IMR-90 (cell line): Measurements from ENCODE around the gene SEMA4F. TPM values are rescaled to one million over a fixed set of nuclear protein-coding genes. Genes with fewer than 3 reads are reported as not detected.

Source experiments
- ATAC-seq: fragments of 200-7000 bp; cut with Tn5 transposase; 2 replicates; pipeline ENCODE4 v1.9.1; 2020; ENCODE audit warnings: low read depth, mild to moderate bottlenecking, moderate library complexity
- BruUV-seq: library from RNA; stranded (reverse); fragments of 400-500 nt; replicated peaks from 2 replicates; lab custom pipeline; 2021; lab: Mats Ljungman, UMichigan
- CTCF ChIA-PET: fragments of 300-600 bp; formaldehyde crosslinking; extraction: SDS; loops from one replicate; lab custom pipeline; 2021; ENCODE audit warnings: antibody characterized with exemption; lab: Yijun Ruan, JAX
- POLR2A ChIA-PET: fragments of 300-600 bp; sonication (Branson Sonifier 250); formaldehyde crosslinking; loops from one replicate; lab custom pipeline; 2022; ENCODE audit warnings: antibody characterized with exemption; ENCODE audit not compliant: unreplicated experiment; lab: Charles Lee
- DNase-seq: peaks from one replicate; pipeline ENCODE4 v3.0.0; 2013
- H2AFZ ChIP-seq: replicated peaks from 2 replicates; pipeline ENCODE3; 2013; ENCODE audit warnings: low read length, mild to moderate bottlenecking; ENCODE audit not compliant: poor library complexity
- H2AK5ac ChIP-seq: 2 replicates; pipeline ENCODE4 v1.6.1; 2013; ENCODE audit warnings: low read depth, low read length, inconsistent platforms
- H2AK9ac ChIP-seq: replicated peaks from 2 replicates; pipeline ENCODE3; 2013; ENCODE audit warnings: mild to moderate bottlenecking, low read depth, low read length, moderate library complexity; ENCODE audit not compliant: poor library complexity
- H2BK120ac ChIP-seq: 2 replicates; pipeline ENCODE4 v1.6.1; 2013; ENCODE audit warnings: low read depth, low read length, inconsistent platforms
- H2BK15ac ChIP-seq: 3 replicates; pipeline ENCODE4 v1.6.1; 2013; ENCODE audit warnings: low read depth, low read length, inconsistent platforms
- H2BK20ac ChIP-seq: 2 replicates; pipeline ENCODE4 v1.6.1; 2013; ENCODE audit warnings: low read depth, mild to moderate bottlenecking, inconsistent platforms, low read length, moderate library complexity
- H2BK5ac ChIP-seq: 2 replicates; pipeline ENCODE4 v1.6.1; 2013; ENCODE audit warnings: mild to moderate bottlenecking, low read depth, low read length, inconsistent platforms; ENCODE audit not compliant: poor library complexity, severe bottlenecking
- H3K14ac ChIP-seq: replicated peaks from 2 replicates; pipeline ENCODE4 v1.6.1; 2013; ENCODE audit warnings: low read depth, low read length, inconsistent platforms
- H3K18ac ChIP-seq: 2 replicates; pipeline ENCODE4 v1.6.1; 2013; ENCODE audit warnings: low read depth, low read length, control low read depth
- H3K23ac ChIP-seq: 2 replicates; pipeline ENCODE4 v1.6.1; 2013; ENCODE audit warnings: low read depth, low read length, inconsistent platforms
- H3K27ac ChIP-seq: 2 replicates; pipeline ENCODE4 v1.5.1; 2013; ENCODE audit warnings: mild to moderate bottlenecking, control low read depth, low read length; ENCODE audit not compliant: insufficient read depth
- H3K27me3 ChIP-seq: 2 replicates; pipeline ENCODE4 v1.6.1; 2013; ENCODE audit warnings: low read length; ENCODE audit not compliant: control insufficient read depth, insufficient read depth
- H3K36me3 ChIP-seq: 2 replicates; pipeline ENCODE4 v1.6.1; 2013; ENCODE audit warnings: low read length, mixed read lengths; ENCODE audit not compliant: control insufficient read depth, insufficient read depth
- H3K4ac ChIP-seq: 2 replicates; pipeline ENCODE4 v1.6.1; 2013; ENCODE audit warnings: low read depth, low read length, inconsistent platforms
- H3K4me1 ChIP-seq: 2 replicates; pipeline ENCODE4 v1.6.1; 2013; ENCODE audit warnings: low read length, mixed read lengths; ENCODE audit not compliant: control insufficient read depth, insufficient read depth
- H3K4me2 ChIP-seq: 2 replicates; pipeline ENCODE4 v1.6.1; 2013; ENCODE audit warnings: low read depth, mild to moderate bottlenecking, control low read depth, low read length, moderate library complexity
- H3K4me3 ChIP-seq: 2 replicates; pipeline ENCODE4 v1.5.1; 2013; ENCODE audit warnings: low read depth, mild to moderate bottlenecking, control low read depth, low read length, moderate library complexity; ENCODE audit not compliant: insufficient read depth
- H3K56ac ChIP-seq: 2 replicates; pipeline ENCODE4 v1.6.1; 2013; ENCODE audit warnings: low read length, inconsistent platforms; ENCODE audit not compliant: insufficient read depth; ENCODE audit errors: extremely low read depth
- H3K79me1 ChIP-seq, 2 experiments: 2 replicates each; pipeline ENCODE4 v1.6.1; 2013; ENCODE audit warnings: low read length in 2 of 2, inconsistent platforms in 1 of 2, low read depth in 1 of 2
- H3K9ac ChIP-seq: 2 replicates; pipeline ENCODE4 v1.6.1; 2013; ENCODE audit warnings: low read depth, low read length, control low read depth
- H3K9me1 ChIP-seq: 2 replicates; pipeline ENCODE4 v1.6.1; 2013; ENCODE audit warnings: low read length, inconsistent platforms; ENCODE audit not compliant: insufficient read depth
- H3K9me3 ChIP-seq: 2 replicates; pipeline ENCODE4 v1.6.1; 2013; ENCODE audit warnings: low read length; ENCODE audit not compliant: control insufficient read depth, insufficient read depth
- H4K20me1 ChIP-seq: 2 replicates; pipeline ENCODE4 v1.6.1; 2013; ENCODE audit warnings: low read length, inconsistent platforms; ENCODE audit not compliant: insufficient read depth
- H4K5ac ChIP-seq: 2 replicates; pipeline ENCODE4 v1.6.1; 2013; ENCODE audit warnings: mild to moderate bottlenecking, low read depth, low read length, control low read depth
- H4K8ac ChIP-seq, 2 experiments: 2 replicates each; pipeline ENCODE4 v1.6.1; 2013; ENCODE audit warnings: low read depth in 2 of 2, low read length in 2 of 2, control low read depth in 1 of 2, inconsistent platforms in 1 of 2
- H4K91ac ChIP-seq: 2 replicates; pipeline ENCODE4 v1.6.1; 2013; ENCODE audit warnings: low read depth, low read length, inconsistent platforms; ENCODE audit not compliant: insufficient read depth
- CHD1 ChIP-seq: IDR thresholded peaks from 2 replicates; pipeline ENCODE4 v1.6.1; 2012; ENCODE audit warnings: low read depth, low read length, improper control_type of control experiment
- RFX5 ChIP-seq: IDR thresholded peaks from 2 replicates; pipeline ENCODE4 v1.8.0; 2012; ENCODE audit warnings: low read depth, mild to moderate bottlenecking, low read length, moderate library complexity
- WGBS, 2 experiments: methylation state at CpG; one replicate each; pipeline versions ENCODE4 v1.1.5 to v1.1.7; 2013; ENCODE audit warnings: missing lambda C conversion rate in 2 of 2; ENCODE audit not compliant: insufficient read length in 1 of 2; ENCODE audit errors: extremely low coverage in 2 of 2; 5-methylcytosine and 5-hydroxymethylcytosine counted together
- dilution Hi-C: fragments of 300-500 bp; cut with HindIII; formaldehyde crosslinking; loops from one replicate; pipeline ENCODE4 v1.14.3; 2018; ENCODE audit warnings: low sequenced_read_pairs; ENCODE audit not compliant: unreplicated experiment
- in situ Hi-C: fragments of 300-500 bp; cut with MboI; formaldehyde crosslinking; loops from 3 replicates; pipeline ENCODE4 v1.14.3; 2019; ENCODE audit warnings: low sequenced_read_pairs, inconsistent platforms, mixed read lengths
- intact Hi-C: fragments of 100-400 bp; cut with micrococcal nuclease; formaldehyde crosslinking; loops from 2 replicates; pipeline ENCODE4 v1.10.0; 2022
- polyA plus RNA-seq, 3 experiments: library from polyadenylated mRNA; depleted of rRNA; stranded (reverse); fragments of >200 nt; gene quantifications; 2 replicates each; pipeline ENCODE4 v1.2.3, GENCODE V29; 2012; ENCODE audit warnings: low replicate concordance in 1 of 3
- total RNA-seq: library from RNA; depleted of rRNA; stranded (reverse); fragments of >200 nt; gene quantifications from 2 replicates; pipeline ENCODE4 v1.2.3, GENCODE V29; 2012

The SEMA4F gene
- total and polyA plus RNA-seq, 2 of the 4 experiments (the other 2 are of a cell fraction), result 4.7 to 7.5 TPM

GRCh38 chr2:74707837-74708236 lies 53.8 kb downstream of the SEMA4F start:
- DNase-seq (no peak), ATAC-seq (no peak)
- H2BK20ac ChIP-seq, result no peak overlapping the region
- no peaks in the 10 kb centered on the region; the same call in 1 of the 2 replicates for H3K27me3 ChIP-seq
- H3K14ac ChIP-seq, result no peak overlapping the region
- H3K4me1 ChIP-seq, result peaks cover 6% of the 10 kb centered on the region
- in situ Hi-C loops, result no loop called here
- H2BK15ac ChIP-seq, result no peak overlapping the region
- TF ChIP-seq RFX5 (no peak), CHD1 (no peak)
- 100% methylated on average over 1 of the region's 3 CpGs; no CpG with 5 or more reads in 1 of the 2 experiments for WGBS, 2 experiments
- H2AFZ ChIP-seq, result no peak overlapping the region
- no peak overlapping the region for H3K9ac ChIP-seq
- no peak overlapping the region for H2BK5ac ChIP-seq
- no peak overlapping the region for H4K91ac ChIP-seq
- POLR2A ChIA-PET, result interaction anchor here (0.5 kb wide), 1 partner anchor 124 kb away, joined by 10 read pairs; no protein-coding TSS in a partner anchor
- H2BK120ac ChIP-seq, result no peak overlapping the region
- no peak overlapping the region for H3K18ac ChIP-seq
- no peak overlapping the region for H3K4me3 ChIP-seq
- H4K5ac ChIP-seq, result no peak overlapping the region
- H3K79me1 ChIP-seq, result no peaks in the 10 kb centered on the region
- no peaks in the 10 kb centered on the region for H4K20me1 ChIP-seq
- no peak overlapping the region for H3K23ac ChIP-seq
- H3K4ac ChIP-seq, result no peak overlapping the region
- CTCF ChIA-PET, result no interaction called here
- H3K9me1 ChIP-seq, result no peaks in the 10 kb centered on the region; the same call in 1 of the 2 replicates
- H3K36me3 ChIP-seq, result no peaks in the 10 kb centered on the region
- dilution Hi-C loops, result no loop called here
- no peak overlapping the region for H3K4me2 ChIP-seq
- H3K9me3 ChIP-seq, result no peaks in the 10 kb centered on the region
- no peak overlapping the region for H2AK5ac ChIP-seq
- intact Hi-C loops, result no loop called here
- no TSS peak for BruUV-seq
- H3K27ac ChIP-seq, result no peak overlapping the region
- no peak overlapping the region for H3K56ac ChIP-seq
- H4K8ac ChIP-seq, result no peak overlapping the region
- H2AK9ac ChIP-seq, result no peak overlapping the region
